ENCODE measurements around the gene USP9X. TPM values are rescaled to one million over a fixed set of nuclear protein-coding genes. Genes with fewer than 3 reads are reported as not detected.

USP9X gene
- total RNA-seq, 1 experiment from 2014 or later: 78.9 TPM

Other genes starting within 250 kb of the USP9X start
- gene DDX3X, start 248.7 kb downstream of the USP9X start, total RNA-seq (2014; rRNA removed; shearing (Covaris generic)): 151 and 204 TPM in 2 replicates

All from SK-MEL-5 (cell line).